MCF 10A (cell line): ENCODE results near the gene DHRS9. TPM values are rescaled to one million over a fixed set of nuclear protein-coding genes. Genes with fewer than 3 reads are reported as not detected.

Experiments used
- BruUV-seq: library from RNA; stranded (reverse); fragments of 400-500 nt; replicated peaks from 2 replicates; lab custom pipeline; 2021; lab: Mats Ljungman, UMichigan
- CTCF ChIA-PET: fragments of 300-600 bp; sonication (Branson Sonifier 250); formaldehyde crosslinking; extraction: SDS; loops from one replicate; lab custom pipeline; 2021; ENCODE audit warnings: antibody characterized with exemption, inconsistent platforms; lab: Yijun Ruan, JAX
- POLR2A ChIA-PET: fragments of 300-600, 350-650 bp; sonication (Branson Sonifier 250); formaldehyde crosslinking; extraction: SDS; loops from one replicate; lab custom pipeline; 2020; ENCODE audit warnings: antibody characterized with exemption, inconsistent platforms; lab: Yijun Ruan, JAX
- DNase-seq: peaks from one replicate; pipeline ENCODE4 v3.0.0-alpha.2; 2018; ENCODE audit not compliant: unreplicated experiment
- H3K27ac Mint-ChIP-seq: one replicate; pipeline ENCODE4 v1.8.0; 2022; ENCODE audit warnings: mild to moderate bottlenecking, low read depth, mixed read lengths; ENCODE audit not compliant: unreplicated experiment
- H3K27me3 Mint-ChIP-seq: one replicate; pipeline ENCODE4 v1.8.0; 2022; ENCODE audit warnings: mixed read lengths; ENCODE audit not compliant: insufficient read depth, unreplicated experiment
- H3K36me3 Mint-ChIP-seq: one replicate; pipeline ENCODE4 v1.8.0; 2022; ENCODE audit warnings: mild to moderate bottlenecking, moderate library complexity, mixed read lengths; ENCODE audit not compliant: insufficient read depth, unreplicated experiment
- H3K4me1 Mint-ChIP-seq: one replicate; pipeline ENCODE4 v1.8.0; 2022; ENCODE audit warnings: mixed read lengths; ENCODE audit not compliant: insufficient read depth, unreplicated experiment
- H3K4me3 Mint-ChIP-seq: one replicate; pipeline ENCODE4 v1.8.0; 2022; ENCODE audit warnings: mild to moderate bottlenecking, moderate library complexity, mixed read lengths; ENCODE audit not compliant: unreplicated experiment
- H3K9me3 Mint-ChIP-seq: one replicate; pipeline ENCODE4 v1.8.0; 2022; ENCODE audit warnings: mixed read lengths; ENCODE audit not compliant: unreplicated experiment
- CTCF ChIP-seq: fragments of 200-600 bp; IDR thresholded peaks from one replicate; pipeline ENCODE4 v1.8.0; 2022; ENCODE audit warnings: antibody characterized with exemption, mild to moderate bottlenecking; ENCODE audit not compliant: unreplicated experiment
- intact Hi-C: fragments of 100-400 bp; cut with micrococcal nuclease; formaldehyde crosslinking; loops from 2 replicates; pipeline ENCODE4 v1.14.1; 2022
- total RNA-seq: library from RNA; stranded (reverse); gene quantifications from 2 replicates; pipeline ENCODE4 v1.2.3, GENCODE V29; 2022

Gene DHRS9
- total RNA-seq, 1 experiment from 2014 or later: 0.21 TPM

- Mint-ChIP-seq H3K4me1 (peaks cover 11% of the 10 kb centered on the region), H3K27me3 (no peaks in the 10 kb centered on the region), H3K36me3 (no peaks in the 10 kb centered on the region), H3K27ac (no peak overlapping the region), H3K4me3 (no peak overlapping the region), H3K9me3 (peaks cover 10% of the 10 kb centered on the region)
- ChIA-PET CTCF (no interaction called here), POLR2A (no interaction called here)
- BruUV-seq: no TSS peak
- intact Hi-C loops: no loop called here
- no peak for TF ChIP-seq CTCF
- DNase-seq: no peak
Measured at GRCh38 chr2:169039702-169040101, 29.7 kb upstream of the DHRS9 start.

GRCh38 chr2:169041594-169041993, 27.8 kb upstream of the DHRS9 start:
- Mint-ChIP-seq H3K9me3 (peaks cover 10% of the 10 kb centered on the region), H3K27ac (no peak overlapping the region), H3K4me3 (no peak overlapping the region), H3K36me3 (no peaks in the 10 kb centered on the region), H3K4me1 (peaks cover 15% of the 10 kb centered on the region), H3K27me3 (no peaks in the 10 kb centered on the region)
- no peak for TF ChIP-seq CTCF
- POLR2A ChIA-PET: interaction anchor here (0.6 to 0.7 kb wide), 2 partner anchors 462 to 526 kb away, joined by 3 to 5 read pairs; no protein-coding TSS in a partner anchor
- BruUV-seq: no TSS peak
- intact Hi-C loops: no loop called here
- CTCF ChIA-PET: interaction anchor here (1.4 kb wide), 1 partner anchor 69 kb away, joined by 3 read pairs; no protein-coding TSS in a partner anchor
- no peak for DNase-seq

DNA sequence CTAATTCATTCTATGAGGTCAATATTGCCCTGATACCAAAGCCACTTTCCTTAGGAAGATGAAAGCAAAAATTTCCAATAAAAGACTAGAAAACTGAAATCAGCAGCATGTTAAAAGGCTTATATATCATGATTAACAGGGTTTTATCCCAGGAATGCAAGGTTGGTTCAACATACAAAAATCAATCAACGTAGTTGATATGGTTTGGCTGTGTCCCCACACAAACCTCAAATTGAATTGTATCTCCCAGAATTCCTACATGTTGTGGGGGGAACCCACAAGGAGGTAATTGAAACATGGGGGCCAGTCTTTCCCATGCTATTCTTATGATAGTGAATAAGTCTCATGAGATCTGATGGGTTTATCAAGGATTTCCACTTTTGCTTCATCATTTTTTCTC, 26.5 kb upstream of the DHRS9 start:
- ChIA-PET CTCF (interaction anchor here (1.4 kb wide), 1 partner anchor 67 kb away, joined by 3 read pairs; no protein-coding TSS in a partner anchor), POLR2A (no interaction called here)
- Mint-ChIP-seq H3K4me3 (no peak overlapping the region), H3K27me3 (no peaks in the 10 kb centered on the region), H3K4me1 (peaks cover 26% of the 10 kb centered on the region), H3K27ac (no peak overlapping the region), H3K9me3 (peaks cover 10% of the 10 kb centered on the region), H3K36me3 (no peaks in the 10 kb centered on the region)
- no peak for DNase-seq
- no peak for TF ChIP-seq CTCF
- intact Hi-C loops: no loop called here
- BruUV-seq: no TSS peak

- peaks cover 41% of the 10 kb centered on the region for H3K4me1 Mint-ChIP-seq
- H3K4me3 Mint-ChIP-seq: no peak overlapping the region
- H3K36me3 Mint-ChIP-seq: no peaks in the 10 kb centered on the region
- ChIA-PET POLR2A (interaction anchor here (0.6 kb wide), 1 partner anchor 83 kb away, joined by 3 read pairs; no protein-coding TSS in a partner anchor), CTCF (interaction anchor here (0.6 to 0.7 kb wide), 3 partner anchors 43 to 126 kb away, joined by 3 to 7 read pairs (median 3); no protein-coding TSS in a partner anchor)
- H3K9me3 Mint-ChIP-seq: peaks cover 31% of the 10 kb centered on the region
- intact Hi-C loops: no loop called here
- peak; percentile 42 for DNase-seq
- BruUV-seq: no TSS peak
- TF ChIP-seq CTCF: no peak
- peak overlapping the region; percentile 1 for H3K27ac Mint-ChIP-seq
- H3K27me3 Mint-ChIP-seq: no peaks in the 10 kb centered on the region
Measured at GRCh38 chr2:169046440-169047151, 22.8 kb upstream of the DHRS9 start.
